Measurements from ENCODE around the gene SELENOI. TPM values are rescaled to one million over a fixed set of nuclear protein-coding genes. Genes with fewer than 3 reads are reported as not detected.

Gene SELENOI
- total RNA-seq, 1 experiment from 2014 or later = 63.3 TPM

DNA sequence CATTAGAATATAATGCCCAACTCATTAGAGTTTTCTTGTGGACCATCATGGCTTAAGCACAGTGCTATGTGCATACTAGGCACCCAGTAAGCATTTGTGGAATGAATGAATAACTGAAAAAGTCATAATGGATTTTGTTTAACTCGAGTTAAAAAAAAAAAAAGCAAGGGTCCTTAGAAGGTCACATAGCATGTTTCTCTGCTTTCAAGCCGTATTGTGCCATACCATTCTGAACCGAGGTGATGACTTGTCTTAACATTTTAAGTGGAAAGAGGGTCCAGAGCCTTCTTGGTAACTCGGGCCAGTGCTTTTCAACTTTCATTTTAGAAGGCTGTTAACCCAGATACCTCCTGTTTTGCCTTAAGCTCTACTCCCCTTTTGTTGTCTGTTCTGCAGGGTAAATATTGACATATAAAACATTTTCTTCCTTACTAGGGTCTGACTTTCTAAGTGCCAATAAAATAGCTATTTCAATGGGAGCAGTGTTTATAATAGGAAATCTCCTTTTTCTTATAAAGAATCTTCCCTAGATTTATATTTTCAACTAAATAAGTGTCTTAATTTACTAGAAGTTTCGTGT, 1.4 kb downstream of the SELENOI start:
- no peaks in the 10 kb centered on the region for H3K36me3 ChIP-seq (ENCODE audit: control insufficient read depth in 1 of 2, insufficient read depth in 2 of 2, low read length in 2 of 2)
- H3K79me2 ChIP-seq (ENCODE audit: insufficient read depth, low read length) = peaks cover 82% of the 10 kb centered on the region
- no peak overlapping the region for H2AFZ ChIP-seq (ENCODE audit: low read depth, low read length, poor library complexity, severe bottlenecking)
- H3K27ac ChIP-seq (ENCODE audit: low read depth, low read length) = no peak overlapping the region
- ChIA-PET RAD21 (ENCODE audit: low non-redundant PET in 1 of 2, low total read pairs in 2 of 2, uncharacterized antibody in 2 of 2, unreplicated experiment in 2 of 2) (no interaction called here), POLR2A (interaction anchor here (3.0 kb wide), 1 partner anchor 8 kb away, joined by 30 read pairs; no protein-coding TSS in a partner anchor), CTCF (no interaction called here)
- no peaks in the 10 kb centered on the region for H3K9me2 ChIP-seq (ENCODE audit: insufficient read depth)
- intact Hi-C loops (cut with micrococcal nuclease) = no loop called here
- DNase-seq (ENCODE audit: low read depth, low spot score) (no peak), ATAC-seq (no peak)
- no TSS peak for BruUV-seq (replicated peaks)
- no peaks in the 10 kb centered on the region for H3K27me3 ChIP-seq (ENCODE audit: insufficient read depth, low read length)
- H3K9me3 ChIP-seq (ENCODE audit: control insufficient read depth in 1 of 2, insufficient read depth in 1 of 2, low read depth in 1 of 2, low read length in 2 of 2) = no peaks in the 10 kb centered on the region
- peak overlapping the region; percentile 82 to 86 for H3K4me3 ChIP-seq (replicated peaks in 1 of 2; ENCODE audit: low read depth in 1 of 2, low read length in 2 of 2)
- peaks cover 9 to 41% of the 10 kb centered on the region in 2 experiments for H3K4me1 ChIP-seq (ENCODE audit: control insufficient read depth in 1 of 2, insufficient read depth in 2 of 2, low read length in 2 of 2)
- H3K9ac ChIP-seq (ENCODE audit: low read length) = peak overlapping the region; percentile 92
- peak overlapping the region; percentile 79 for H3K4me2 ChIP-seq (ENCODE audit: low read length)
- TF ChIP-seq POLR2A (IDR thresholded peaks at IDR 0.05; ENCODE audit: borderline replicate concordance, extremely low read depth, insufficient read depth, insufficient read length) (no peak), ELF1 (IDR thresholded peaks at IDR 0.05; ENCODE audit: borderline replicate concordance, low read depth) (no peak), SP1 (IDR thresholded peaks at IDR 0.05; ENCODE audit: low read depth) (no peak), ZNF274 (IDR thresholded peaks at IDR 0.05; ENCODE audit: low read depth, low read length) (no peak), SRF (IDR thresholded peaks at IDR 0.05; ENCODE audit: low read depth) (no peak), POLR2AphosphoS5 (IDR thresholded peaks at IDR 0.05; ENCODE audit: low read depth, low read length) (no peak), CEBPB (IDR thresholded peaks at IDR 0.05; ENCODE audit: low read depth) (no peak), SIN3A (IDR thresholded peaks at IDR 0.05; ENCODE audit: low read depth) (no peak), JUND (IDR thresholded peaks at IDR 0.05) (no peak), ZFX (IDR thresholded peaks at IDR 0.05) (no peak), YY1 (IDR thresholded peaks at IDR 0.05; ENCODE audit: extremely low read depth, insufficient replicate concordance, low read depth, low read length) (no peak), EZH2 (IDR thresholded peaks at IDR 0.05) (no peak), TCF7L2 (IDR thresholded peaks at IDR 0.05; ENCODE audit: borderline replicate concordance, extremely low read depth, insufficient read depth, insufficient read length) (no peak)
- TF ChIP-seq, protein P1, sequence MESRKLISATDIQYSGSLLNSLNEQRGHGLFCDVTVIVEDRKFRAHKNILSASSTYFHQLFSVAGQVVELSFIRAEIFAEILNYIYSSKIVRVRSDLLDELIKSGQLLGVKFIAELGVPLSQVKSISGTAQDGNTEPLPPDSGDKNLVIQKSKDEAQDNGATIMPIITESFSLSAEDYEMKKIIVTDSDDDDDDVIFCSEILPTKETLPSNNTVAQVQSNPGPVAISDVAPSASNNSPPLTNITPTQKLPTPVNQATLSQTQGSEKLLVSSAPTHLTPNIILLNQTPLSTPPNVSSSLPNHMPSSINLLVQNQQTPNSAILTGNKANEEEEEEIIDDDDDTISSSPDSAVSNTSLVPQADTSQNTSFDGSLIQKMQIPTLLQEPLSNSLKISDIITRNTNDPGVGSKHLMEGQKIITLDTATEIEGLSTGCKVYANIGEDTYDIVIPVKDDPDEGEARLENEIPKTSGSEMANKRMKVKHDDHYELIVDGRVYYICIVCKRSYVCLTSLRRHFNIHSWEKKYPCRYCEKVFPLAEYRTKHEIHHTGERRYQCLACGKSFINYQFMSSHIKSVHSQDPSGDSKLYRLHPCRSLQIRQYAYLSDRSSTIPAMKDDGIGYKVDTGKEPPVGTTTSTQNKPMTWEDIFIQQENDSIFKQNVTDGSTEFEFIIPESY (IDR thresholded peaks at IDR 0.05; ENCODE audit: extremely low read depth, insufficient replicate concordance, low read length) = no peak
- TF ChIP-seq, protein P2, sequence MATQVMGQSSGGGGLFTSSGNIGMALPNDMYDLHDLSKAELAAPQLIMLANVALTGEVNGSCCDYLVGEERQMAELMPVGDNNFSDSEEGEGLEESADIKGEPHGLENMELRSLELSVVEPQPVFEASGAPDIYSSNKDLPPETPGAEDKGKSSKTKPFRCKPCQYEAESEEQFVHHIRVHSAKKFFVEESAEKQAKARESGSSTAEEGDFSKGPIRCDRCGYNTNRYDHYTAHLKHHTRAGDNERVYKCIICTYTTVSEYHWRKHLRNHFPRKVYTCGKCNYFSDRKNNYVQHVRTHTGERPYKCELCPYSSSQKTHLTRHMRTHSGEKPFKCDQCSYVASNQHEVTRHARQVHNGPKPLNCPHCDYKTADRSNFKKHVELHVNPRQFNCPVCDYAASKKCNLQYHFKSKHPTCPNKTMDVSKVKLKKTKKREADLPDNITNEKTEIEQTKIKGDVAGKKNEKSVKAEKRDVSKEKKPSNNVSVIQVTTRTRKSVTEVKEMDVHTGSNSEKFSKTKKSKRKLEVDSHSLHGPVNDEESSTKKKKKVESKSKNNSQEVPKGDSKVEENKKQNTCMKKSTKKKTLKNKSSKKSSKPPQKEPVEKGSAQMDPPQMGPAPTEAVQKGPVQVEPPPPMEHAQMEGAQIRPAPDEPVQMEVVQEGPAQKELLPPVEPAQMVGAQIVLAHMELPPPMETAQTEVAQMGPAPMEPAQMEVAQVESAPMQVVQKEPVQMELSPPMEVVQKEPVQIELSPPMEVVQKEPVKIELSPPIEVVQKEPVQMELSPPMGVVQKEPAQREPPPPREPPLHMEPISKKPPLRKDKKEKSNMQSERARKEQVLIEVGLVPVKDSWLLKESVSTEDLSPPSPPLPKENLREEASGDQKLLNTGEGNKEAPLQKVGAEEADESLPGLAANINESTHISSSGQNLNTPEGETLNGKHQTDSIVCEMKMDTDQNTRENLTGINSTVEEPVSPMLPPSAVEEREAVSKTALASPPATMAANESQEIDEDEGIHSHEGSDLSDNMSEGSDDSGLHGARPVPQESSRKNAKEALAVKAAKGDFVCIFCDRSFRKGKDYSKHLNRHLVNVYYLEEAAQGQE (IDR thresholded peaks at IDR 0.05; ENCODE audit: low read depth) = no peak
- TF ChIP-seq, protein P3, sequence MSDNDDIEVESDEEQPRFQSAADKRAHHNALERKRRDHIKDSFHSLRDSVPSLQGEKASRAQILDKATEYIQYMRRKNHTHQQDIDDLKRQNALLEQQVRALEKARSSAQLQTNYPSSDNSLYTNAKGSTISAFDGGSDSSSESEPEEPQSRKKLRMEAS (IDR thresholded peaks at IDR 0.05) = no peak
- TF ChIP-seq, protein P4, sequence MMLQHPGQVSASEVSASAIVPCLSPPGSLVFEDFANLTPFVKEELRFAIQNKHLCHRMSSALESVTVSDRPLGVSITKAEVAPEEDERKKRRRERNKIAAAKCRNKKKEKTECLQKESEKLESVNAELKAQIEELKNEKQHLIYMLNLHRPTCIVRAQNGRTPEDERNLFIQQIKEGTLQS (IDR thresholded peaks at IDR 0.05) = no peak
- H4K20me1 ChIP-seq (ENCODE audit: insufficient read depth) = peaks cover 5% of the 10 kb centered on the region; the same call in 1 of the 2 replicates

Data from HCT116 (cell line).